ENCODE results near the gene TLX2. TPM values are rescaled to one million over a fixed set of nuclear protein-coding genes. Genes with fewer than 3 reads are reported as not detected.

Gene TLX2
- total and polyA plus RNA-seq, 2 experiments from 2014 or later = 0.16 to 0.21 TPM

GRCh38 chr2:74527741-74528140, 13.5 kb downstream of the TLX2 start (continued):
- TF ChIP-seq ZNF462 (CRISPR knock-in tag; IDR thresholded peaks at IDR 0.05) (no peak), ETS1 (IDR thresholded peaks at IDR 0.05) (no peak), ZNF331 (CRISPR knock-in tag; IDR thresholded peaks at IDR 0.05; ENCODE audit: low read depth) (no peak), NANOG (IDR thresholded peaks at IDR 0.05; ENCODE audit: borderline replicate concordance) (no peak), ZNF114 (CRISPR knock-in tag; IDR thresholded peaks at IDR 0.05) (no peak), CTCF (conservative IDR thresholded peaks at IDR 0.05; ENCODE audit: low read depth in 2 of 2) (no peak)
